GM23338 (cell line): ENCODE measurements around the gene NDRG2.

ENCODE experiments used
- CREB1 ChIP-seq: fragments of 250-450 bp; sonication (Bioruptor Pico); IDR thresholded peaks from 2 replicates; pipeline ENCODE4 v1.5.0; 2020; ENCODE audit warnings: low read depth, mild to moderate bottlenecking, moderate library complexity
- ETS1 ChIP-seq: IDR thresholded peaks from 2 replicates; pipeline ENCODE4 v1.6.1; 2016; ENCODE audit warnings: antibody characterized with exemption
- EZH2 ChIP-seq: fragments of 200-600 bp; sonication (generic); IDR thresholded peaks from one replicate; pipeline ENCODE4 v1.8.0; 2017; ENCODE audit warnings: antibody characterized with exemption, mild to moderate bottlenecking, low read depth; ENCODE audit not compliant: unreplicated experiment
- EZH2phosphoT487 ChIP-seq: fragments of 200-600 bp; sonication (generic); IDR thresholded peaks from one replicate; pipeline ENCODE4 v1.8.1; 2018; ENCODE audit warnings: antibody characterized with exemption; ENCODE audit not compliant: unreplicated experiment
- JUNB ChIP-seq: IDR thresholded peaks from one replicate; pipeline ENCODE4 v1.6.1; 2016; ENCODE audit warnings: antibody characterized with exemption; ENCODE audit not compliant: unreplicated experiment
- NANOG ChIP-seq: IDR thresholded peaks from 2 replicates; pipeline ENCODE4 v1.6.1; 2016; ENCODE audit warnings: antibody characterized with exemption, borderline replicate concordance
- POLR2AphosphoS5 ChIP-seq: IDR thresholded peaks from 2 replicates; pipeline ENCODE4 v1.6.1; 2016; ENCODE audit warnings: antibody characterized with exemption, low read depth
- REST ChIP-seq: IDR thresholded peaks from one replicate; pipeline ENCODE4 v1.6.1; 2018; ENCODE audit warnings: antibody characterized with exemption; ENCODE audit not compliant: unreplicated experiment
- STAT1 ChIP-seq: IDR thresholded peaks from one replicate; pipeline ENCODE4 v1.6.1; 2016; ENCODE audit warnings: antibody characterized with exemption; ENCODE audit not compliant: unreplicated experiment
- ZNF114 ChIP-seq: fragments of 250-450 bp; sonication (Bioruptor Pico); IDR thresholded peaks from 2 replicates; pipeline ENCODE4 v1.5.0; 2020; ENCODE audit warnings: mild to moderate bottlenecking, moderate library complexity
- ZNF331 ChIP-seq: fragments of 250-450 bp; sonication (Bioruptor Pico); IDR thresholded peaks from 2 replicates; pipeline ENCODE4 v1.5.0; 2020; ENCODE audit warnings: low read depth, mild to moderate bottlenecking, moderate library complexity
- ZNF462 ChIP-seq: fragments of 250-450 bp; sonication (Bioruptor Pico); IDR thresholded peaks from 2 replicates; pipeline ENCODE4 v1.5.0; 2020; ENCODE audit warnings: mild to moderate bottlenecking, moderate library complexity
- TF ChIP-seq, protein P1 (sequence below), 2 experiments: fragments of 200-600 bp in 1 of 2; sonication (generic) in 1 of 2; conservative IDR thresholded peaks; 2 replicates each; pipeline versions ENCODE4 v1.5.1 to v1.6.1; 2016 to 2017; ENCODE audit warnings: antibody characterized with exemption in 2 of 2, low read depth in 2 of 2, mild to moderate bottlenecking in 2 of 2, moderate library complexity in 1 of 2

- TF ChIP-seq, protein P1, sequence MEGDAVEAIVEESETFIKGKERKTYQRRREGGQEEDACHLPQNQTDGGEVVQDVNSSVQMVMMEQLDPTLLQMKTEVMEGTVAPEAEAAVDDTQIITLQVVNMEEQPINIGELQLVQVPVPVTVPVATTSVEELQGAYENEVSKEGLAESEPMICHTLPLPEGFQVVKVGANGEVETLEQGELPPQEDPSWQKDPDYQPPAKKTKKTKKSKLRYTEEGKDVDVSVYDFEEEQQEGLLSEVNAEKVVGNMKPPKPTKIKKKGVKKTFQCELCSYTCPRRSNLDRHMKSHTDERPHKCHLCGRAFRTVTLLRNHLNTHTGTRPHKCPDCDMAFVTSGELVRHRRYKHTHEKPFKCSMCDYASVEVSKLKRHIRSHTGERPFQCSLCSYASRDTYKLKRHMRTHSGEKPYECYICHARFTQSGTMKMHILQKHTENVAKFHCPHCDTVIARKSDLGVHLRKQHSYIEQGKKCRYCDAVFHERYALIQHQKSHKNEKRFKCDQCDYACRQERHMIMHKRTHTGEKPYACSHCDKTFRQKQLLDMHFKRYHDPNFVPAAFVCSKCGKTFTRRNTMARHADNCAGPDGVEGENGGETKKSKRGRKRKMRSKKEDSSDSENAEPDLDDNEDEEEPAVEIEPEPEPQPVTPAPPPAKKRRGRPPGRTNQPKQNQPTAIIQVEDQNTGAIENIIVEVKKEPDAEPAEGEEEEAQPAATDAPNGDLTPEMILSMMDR (conservative IDR thresholded peaks at IDR 0.05; ENCODE audit: low read depth in 2 of 2): peak; percentile 35 to 66
- no peak for TF ChIP-seq POLR2AphosphoS5
- no peak for TF ChIP-seq EZH2
- TF ChIP-seq REST: no peak
- TF ChIP-seq EZH2phosphoT487: no peak
- TF ChIP-seq CREB1 (CRISPR knock-in tag): no peak
- TF ChIP-seq ZNF114 (CRISPR knock-in tag): no peak
- no peak for TF ChIP-seq JUNB
- no peak for TF ChIP-seq ETS1
- no peak for TF ChIP-seq ZNF331
- TF ChIP-seq ZNF462: no peak
- no peak for TF ChIP-seq STAT1
- TF ChIP-seq NANOG: no peak
These were observed 42.1 kb upstream of the NDRG2 start for GRCh38 chr14:21066882-21067502.
